NCI-H146 treated with DMSO at 0.1 percent for 48 hours (cell line): ENCODE results near the gene OSBPL5.
"Not testable (repeated sequence)": the region's sequence is repeated elsewhere in the genome, so short reads cannot be mapped to it uniquely, and the experiment has no call there.

Experiments
- DNase-seq: peaks from one replicate; lab custom pipeline; 2025; ENCODE audit not compliant: unreplicated experiment; lab: John Stamatoyannopoulos, UW

The OSBPL5 gene

DNA sequence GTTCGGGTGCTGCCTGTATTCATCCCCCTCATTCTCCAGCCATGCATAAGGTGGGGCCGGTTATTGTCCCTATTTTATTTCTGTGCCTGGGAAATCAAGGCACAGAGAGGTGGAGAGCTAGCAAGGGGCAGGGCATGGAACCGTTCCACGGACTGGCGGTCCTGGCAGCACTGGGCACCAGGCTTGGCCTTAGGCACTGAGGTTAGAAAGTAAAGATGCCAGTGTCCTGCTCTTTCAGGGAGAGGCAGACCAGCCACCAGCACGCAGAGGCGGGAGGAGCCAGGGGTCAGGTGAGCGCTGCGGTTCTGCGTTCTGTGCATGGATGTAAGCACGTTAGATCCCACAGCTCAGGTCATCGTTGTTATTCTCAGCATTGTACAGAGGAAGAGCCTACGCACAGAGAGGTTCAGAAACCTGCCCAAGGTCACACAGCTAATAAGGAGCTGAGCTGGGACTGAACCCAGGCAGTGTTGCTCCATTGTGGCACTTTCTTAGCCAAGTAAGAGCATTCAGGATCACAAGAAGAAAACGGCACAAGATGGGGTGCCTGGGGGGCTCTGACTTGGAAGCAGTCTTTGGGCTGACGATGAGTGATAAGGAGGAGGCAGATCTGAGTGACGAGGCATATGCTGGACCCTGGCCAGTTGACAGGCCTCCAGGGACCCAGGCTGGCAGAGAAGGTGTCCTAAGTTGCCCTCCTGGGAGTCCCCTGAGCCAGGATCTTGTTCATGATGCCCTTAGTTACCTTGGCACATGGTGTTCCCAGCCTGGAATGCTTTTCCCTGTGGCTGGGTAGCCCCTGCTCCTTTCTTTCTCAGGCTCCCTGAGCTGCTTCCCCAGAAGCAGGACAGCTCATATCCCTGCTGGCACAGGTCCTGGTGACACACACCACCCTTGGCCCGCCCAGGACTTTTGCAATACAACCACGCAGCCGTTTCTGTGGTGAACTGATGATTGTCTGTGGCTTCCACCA lies 41.1 kb downstream of the OSBPL5 start:
- DNase-seq, result no peak

DNA sequence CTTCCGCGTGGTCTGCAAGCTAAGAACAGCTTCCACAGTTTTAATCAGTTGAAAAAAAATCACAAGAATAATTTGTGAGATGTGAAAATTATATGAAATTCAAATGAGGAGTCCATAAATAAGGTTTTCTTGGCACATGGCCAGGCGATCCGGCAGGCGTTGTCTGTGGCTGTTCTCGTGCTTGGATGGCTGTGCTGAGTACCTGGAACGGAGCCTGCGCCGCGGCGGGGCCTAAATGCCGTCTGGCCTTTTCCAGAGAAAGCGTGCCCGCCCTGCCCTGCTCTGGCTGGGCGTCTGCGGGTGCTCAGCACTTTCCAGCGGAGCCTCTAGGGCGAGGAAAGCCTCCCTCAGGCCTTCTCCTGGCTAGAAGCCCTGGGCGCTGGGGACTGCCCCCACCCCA lies 41.8 kb downstream of the OSBPL5 start:
- DNase-seq, result no peak

DNA sequence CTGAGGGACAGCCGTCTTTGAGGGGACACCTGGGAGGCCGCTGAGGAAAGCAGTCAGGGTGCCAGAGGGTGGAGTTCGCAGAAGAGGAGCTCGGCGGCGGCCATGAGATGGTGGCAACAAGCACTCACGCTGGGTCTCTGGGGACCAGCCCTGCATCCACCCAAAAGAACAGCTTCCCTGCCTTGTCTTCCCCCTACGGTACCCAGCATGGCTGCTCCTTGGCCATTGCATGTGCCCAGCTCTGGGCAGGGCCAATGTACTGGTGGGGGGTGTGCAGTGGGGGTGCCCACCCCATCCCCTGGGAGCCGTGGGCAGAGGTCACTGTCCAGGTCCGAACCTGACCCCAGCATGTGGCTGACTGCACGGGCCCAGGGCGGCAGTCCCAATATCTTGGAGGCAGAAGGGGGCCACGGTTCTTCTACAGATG lies 42.3 kb downstream of the OSBPL5 start:
- DNase-seq, result no peak

DNA sequence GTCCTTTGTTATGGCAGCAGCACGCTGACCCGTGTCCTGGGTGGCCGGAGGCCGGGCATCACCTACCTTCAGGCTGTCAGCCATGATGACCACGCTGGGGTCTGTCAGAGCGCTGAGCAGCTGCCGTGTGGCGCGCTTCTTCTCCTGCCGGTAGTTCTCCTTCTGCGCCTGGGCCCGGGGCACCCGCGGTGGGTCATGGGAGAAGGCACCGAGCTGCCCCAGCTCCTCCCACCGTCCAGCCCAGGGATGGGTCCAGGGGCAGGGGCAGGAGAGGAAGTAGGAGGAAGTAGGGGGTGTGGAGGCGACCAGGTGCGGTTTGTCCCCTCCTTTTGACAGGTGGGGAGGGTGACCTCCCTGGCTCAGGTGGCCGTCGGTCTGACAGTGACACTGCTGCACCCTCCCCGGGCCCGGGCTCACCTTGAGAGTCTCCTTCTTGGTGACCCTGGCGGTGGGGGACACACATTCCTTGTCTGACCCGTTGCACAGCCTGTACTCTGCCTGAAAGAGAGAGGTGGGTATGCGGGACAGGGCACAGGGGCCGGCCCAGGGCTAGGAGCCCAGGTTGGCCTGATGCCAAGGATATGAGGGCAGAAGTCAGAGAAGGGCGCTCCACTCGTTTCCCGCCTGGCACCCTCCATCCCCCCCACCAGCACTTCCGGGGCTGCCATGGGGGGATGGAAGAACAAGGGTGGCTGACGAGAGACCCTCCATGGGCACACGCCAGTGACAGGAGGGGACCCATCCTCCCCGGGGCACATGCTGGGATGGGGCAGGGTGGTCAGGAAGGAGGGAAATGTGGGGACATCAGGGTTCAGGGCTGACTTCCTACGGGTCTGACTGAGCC lies 43.0 kb downstream of the OSBPL5 start:
- no peak for DNase-seq

DNA sequence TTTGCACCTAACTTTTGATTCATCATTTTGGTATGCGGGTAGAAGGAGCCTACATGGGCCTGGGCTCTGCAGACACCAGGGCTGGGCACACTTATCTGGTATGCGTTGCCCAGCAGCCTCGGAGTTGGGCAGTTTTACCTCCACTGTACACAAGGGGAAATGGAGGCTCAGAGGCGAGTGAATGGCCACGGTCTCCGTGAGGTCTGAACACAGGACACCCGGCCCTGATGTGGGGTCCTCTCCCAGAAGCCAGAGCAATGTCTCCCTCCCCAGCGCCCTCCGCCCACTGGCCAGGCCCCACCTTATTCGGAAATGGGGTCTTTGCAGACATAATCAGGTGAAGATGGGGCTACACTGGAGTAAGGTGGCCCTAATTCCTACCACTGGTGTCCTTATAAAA lies 43.7 kb downstream of the OSBPL5 start:
- DNase-seq, result no peak

DNA sequence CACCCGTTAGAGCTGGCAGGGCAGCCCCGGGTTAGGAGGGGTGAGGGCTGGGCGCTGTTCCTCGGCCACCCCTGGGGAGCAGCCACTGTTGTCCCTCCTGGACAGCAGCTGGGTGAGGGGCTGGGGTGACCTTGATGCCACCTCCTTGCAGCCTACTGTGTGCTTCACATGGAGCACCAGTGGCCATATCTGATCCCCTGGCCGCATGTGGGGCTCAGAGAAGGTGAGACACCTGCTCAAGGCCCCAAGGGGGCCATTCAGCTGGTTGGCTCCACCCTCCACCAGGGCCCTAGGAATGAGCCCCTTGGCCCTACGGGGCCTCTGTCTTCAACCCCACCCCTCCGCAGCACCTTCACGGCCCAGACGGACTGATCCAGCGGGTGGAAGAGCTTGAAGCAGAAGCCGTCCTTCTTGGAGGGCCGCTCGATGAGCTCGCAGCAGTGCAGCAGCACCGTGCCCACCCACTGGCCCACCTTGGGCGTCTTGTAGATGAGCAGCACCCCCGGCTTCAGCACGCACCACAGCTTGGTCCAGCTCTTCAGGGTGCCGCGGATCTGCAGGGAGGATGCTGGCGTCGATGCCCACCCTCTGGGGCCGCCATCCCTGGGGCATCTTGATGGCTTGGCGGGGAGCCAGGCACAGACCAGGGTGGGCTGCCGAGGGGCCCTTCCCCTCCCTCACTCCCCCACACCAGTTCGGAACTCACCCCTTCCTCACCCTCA lies 44.9 kb downstream of the OSBPL5 start:
- DNase-seq, result no peak

DNA sequence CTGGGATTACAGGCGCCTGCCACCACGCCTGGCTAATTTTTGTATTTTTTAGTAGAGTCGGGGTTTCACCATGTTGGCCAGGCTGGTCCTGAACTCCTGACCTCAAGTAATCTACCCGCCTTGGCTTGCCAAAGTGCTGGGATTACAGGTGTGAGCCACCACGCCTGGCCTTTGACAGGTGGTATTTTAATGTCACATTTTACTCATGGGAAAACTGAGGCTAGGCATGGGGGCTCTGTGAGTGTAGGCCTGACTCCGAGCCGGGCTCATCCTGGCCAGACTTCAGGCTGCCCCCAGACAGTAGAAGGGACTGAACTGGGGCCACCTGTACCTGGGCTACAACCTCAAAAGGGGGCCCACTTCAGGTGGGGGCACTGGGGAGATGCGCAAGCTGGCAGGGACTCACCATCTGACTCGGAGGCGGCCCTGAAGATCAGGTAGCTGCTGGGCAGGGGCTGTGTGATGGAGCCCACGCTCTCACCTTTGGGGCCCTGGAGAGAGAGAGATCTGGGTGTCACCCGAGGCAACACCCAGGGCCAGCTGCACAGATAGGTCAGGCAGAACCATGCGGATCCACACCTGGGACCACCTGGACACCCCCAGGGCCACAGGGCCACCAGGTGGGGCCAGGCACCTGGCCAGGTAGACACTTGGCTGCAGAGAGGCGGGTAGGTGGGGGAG lies 45.8 kb downstream of the OSBPL5 start:
- no peak for DNase-seq

DNA sequence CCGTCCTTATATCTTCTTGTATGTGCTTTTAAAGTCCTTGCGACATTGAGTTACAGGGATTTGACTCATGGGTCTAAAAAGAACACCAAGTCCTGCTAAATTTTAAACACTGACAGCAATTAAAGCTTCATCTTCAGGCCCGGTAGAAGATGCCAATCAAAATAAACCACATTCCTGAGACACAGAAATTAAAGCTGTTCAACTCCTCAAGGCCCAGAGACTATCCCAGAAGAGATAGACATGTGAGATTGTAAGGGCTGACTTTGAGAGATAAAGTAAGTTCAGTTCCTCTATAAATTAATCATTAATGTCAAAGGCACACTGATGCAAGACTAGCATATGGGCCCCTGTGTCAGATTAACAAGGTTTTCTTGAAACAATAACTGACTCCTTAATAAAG lies 49.8 kb downstream of the OSBPL5 start:
- DNase-seq, result no peak

DNA sequence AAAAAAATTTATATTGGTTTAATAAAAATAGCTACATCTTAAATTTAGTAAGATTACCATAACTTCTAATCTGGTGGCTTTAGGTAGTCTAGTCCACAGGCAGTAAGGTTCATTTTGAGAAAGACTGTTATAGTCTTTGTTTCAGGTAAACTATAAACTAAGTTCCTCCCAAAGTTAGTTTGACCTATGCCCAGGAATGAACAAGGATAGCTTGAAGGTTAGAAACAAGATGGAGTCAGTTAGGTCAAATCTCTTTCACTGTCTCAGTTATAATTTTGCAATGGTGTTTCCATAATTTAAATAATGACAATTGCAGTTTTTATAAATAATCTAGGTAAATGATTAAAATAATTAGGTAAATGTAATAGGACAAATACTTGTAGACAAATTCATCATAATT lies 51.4 kb downstream of the OSBPL5 start:
- DNase-seq, result not testable (repeated sequence)

DNA sequence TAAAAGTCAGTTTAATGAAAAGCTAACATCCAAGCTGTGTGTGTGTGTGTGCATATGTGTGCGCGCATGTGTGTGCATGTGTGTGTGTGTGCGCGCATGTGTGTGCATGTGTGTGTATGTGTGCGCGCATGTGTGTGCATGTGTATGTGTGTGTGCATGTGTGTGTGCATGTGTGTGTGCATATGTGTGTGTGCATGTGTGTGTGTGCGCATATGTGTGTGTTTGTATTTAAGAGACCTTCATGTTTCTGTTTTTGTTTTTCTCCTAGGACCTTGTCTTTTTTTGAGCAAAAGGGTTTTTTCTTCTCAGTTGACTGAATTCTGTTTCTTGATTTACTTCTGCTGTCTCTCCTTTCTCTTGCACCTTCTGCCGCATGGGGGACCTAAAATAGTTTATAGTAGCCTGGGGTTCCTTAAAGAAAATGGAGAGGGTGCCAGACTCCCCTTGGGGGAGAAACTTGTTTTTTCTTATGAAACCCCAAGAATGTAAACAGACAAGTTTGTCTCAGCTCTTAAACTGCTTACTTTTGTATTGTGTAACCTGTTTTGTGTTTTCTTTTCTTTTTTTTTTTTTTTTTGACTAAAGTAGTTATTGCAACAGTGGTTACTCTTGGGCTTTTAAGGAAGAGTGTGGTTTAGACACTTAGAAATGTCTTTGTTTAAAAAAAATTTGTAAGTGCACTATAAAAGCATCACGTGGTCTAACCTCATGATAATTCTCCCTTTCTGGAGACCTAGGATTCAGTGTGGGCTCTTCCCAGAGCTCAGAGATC lies 53.0 kb downstream of the OSBPL5 start:
- no peak for DNase-seq

DNA sequence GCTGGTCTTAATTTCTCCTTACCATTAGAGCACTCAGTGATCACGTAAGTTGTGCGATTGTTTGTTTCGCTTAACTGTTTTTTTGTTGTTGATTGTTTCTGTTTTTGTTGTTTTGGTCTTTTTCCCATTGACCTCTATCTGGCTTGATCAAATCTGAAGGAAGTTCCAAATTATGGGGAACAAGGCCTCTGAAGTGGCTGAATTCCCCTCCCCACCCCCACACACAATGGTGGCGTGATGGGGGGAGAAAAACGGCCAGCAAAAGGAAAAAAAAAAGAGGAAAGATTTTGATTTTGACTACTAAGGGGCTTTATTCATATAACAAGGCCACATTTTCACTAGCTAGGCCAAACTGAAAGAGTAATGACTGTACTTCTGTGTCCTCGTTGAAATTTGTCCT lies 53.6 kb downstream of the OSBPL5 start:
- DNase-seq, result no peak

DNA sequence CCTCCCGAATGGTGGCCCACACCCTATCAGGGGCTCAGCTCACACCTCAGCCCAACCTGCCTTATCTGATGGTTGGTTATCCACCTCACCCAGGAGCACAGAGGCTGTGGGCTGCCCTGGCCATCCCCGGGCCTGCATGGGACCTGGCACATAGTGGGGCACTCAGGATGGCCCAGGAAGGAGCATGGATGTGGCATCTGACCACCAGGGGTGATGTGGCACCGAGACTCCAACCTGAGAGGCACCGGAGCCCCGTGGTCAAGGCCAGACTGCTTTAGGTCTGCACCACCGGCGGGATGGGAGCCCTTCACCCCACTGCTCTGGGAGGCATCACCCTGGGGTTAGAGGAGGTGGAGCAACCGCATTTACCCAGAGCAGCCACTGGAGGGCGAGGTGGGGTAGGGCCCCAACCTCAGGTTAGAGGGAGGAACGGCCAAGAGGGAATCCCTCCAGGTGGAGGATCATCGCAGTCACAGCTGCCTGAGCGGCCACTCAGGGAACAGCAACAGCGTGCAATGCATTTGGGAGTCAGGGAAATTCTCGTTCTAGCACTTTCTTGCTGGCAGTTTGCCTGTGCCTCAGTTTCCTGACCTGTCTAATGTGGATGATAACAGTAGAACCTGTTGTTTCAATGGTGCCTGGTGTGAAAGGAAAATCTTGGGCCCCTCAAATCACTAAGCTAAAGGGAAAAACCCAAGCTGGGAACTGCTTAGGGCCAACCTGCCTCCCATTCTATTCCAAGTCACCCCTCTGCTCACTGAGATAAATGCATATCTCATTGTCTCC lies 55.0 kb downstream of the OSBPL5 start:
- no peak for DNase-seq

DNA sequence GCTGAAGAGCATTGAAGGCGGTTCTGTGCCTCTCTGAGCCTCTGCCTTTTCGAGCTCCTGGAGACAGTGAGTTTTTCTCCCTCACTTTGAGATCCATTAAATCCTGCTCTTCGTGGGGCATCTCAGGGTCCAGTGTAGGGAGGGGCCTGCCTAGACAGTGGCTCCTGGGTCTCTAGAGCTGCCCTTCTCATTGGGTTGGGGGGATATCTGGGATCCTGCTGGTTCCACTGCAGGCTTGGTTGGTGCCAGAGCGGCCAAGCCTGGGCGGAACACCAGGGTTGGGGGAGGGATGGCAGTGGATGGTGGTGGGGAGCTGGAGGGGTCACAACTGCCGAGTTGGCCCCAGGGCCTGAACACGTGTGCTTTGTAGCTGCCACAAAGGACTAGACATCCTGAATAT lies 55.7 kb downstream of the OSBPL5 start:
- DNase-seq, result no peak

DNA sequence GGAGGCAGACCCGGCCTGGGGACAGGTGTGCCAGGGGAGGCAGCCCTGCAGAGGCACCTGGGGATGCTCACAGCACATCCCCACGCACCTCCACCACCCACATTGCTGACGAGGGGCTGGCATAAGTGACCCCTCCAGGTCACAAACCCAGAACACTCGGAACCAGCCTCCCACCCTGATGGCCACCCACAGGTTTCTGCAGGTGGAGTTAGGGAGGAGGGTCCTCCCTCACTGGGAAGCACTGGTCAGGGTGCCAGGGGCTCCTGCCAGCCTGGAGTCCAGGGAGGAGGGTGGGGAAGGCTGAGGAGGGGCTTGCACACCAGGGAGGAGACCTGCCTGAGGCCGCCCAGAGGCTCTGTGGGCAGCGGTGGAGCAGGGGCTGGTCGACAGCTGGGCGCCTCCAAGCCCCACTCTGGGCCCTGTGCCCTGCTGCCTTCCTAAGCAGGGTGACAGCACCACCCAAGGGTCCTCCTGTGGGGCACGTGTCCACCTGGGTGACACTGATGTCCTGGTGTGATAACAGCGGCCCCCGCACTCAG lies 56.9 kb downstream of the OSBPL5 start:
- no peak for DNase-seq

DNA sequence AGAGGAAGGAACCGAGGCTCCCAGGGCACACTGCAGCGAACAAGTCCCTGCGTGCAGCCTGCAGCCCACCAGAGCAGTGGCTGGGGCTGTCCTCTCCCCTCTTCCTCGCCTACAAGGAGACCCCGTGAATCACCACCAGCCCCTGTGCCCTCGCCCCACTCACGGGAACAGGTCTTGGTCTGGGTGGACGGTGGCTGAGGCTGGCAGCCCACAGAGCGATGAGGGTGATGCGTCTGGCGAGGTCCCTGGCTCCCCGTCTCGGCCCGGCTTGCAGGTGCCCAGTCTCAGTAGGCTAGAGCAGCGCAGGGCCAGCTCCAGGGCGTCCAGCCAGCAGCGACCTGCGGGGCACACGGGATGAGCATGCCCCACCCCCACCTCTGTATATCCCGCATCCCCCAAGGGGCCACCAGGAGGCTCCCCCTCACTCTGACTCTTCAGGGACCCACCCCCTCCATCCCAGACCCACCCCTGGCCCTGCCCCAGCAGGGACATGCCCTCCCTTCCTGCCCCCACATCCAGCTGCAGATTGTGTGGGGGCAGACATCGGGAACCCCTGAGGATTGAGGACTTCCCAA lies 57.4 kb downstream of the OSBPL5 start:
- no peak for DNase-seq

DNA sequence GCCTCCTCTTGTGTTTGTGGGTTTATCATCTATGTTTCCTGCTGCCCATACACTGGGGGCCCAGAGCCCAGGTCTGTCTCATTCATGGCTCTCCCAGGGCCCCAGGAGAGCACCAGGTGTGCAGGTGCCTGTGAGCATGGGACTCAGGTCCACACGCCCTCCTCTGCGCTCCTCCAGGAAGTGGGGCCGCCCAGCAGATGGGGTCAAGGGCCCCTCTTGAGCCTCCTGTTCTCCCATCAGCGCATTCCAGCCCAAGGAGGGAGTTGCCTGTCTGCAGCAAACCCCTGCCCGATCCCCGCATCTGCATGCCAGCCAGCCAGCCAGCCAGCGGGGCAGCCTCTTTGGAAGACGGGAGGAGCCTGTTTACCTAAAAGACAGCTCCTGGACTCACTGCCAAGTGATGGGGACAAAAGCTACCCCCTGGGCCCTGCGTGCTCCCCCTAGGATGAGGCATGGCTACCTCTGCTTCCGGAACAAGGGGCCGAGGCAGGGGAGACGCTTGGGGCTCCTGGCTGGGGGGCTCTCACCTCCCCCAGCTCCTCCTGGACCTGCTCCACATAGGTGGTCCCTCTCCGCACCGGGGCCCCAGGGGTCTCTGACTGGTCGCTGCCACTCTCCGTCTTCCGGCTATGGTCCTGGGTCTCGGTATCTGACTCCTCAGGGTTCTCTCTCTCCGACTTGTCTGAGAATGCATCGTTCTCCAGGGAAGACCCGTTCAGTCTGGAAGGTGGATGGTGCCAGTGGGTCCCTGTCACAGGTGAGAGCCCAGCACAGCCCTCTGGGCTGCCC lies 58.2 kb downstream of the OSBPL5 start:
- no peak for DNase-seq

DNA sequence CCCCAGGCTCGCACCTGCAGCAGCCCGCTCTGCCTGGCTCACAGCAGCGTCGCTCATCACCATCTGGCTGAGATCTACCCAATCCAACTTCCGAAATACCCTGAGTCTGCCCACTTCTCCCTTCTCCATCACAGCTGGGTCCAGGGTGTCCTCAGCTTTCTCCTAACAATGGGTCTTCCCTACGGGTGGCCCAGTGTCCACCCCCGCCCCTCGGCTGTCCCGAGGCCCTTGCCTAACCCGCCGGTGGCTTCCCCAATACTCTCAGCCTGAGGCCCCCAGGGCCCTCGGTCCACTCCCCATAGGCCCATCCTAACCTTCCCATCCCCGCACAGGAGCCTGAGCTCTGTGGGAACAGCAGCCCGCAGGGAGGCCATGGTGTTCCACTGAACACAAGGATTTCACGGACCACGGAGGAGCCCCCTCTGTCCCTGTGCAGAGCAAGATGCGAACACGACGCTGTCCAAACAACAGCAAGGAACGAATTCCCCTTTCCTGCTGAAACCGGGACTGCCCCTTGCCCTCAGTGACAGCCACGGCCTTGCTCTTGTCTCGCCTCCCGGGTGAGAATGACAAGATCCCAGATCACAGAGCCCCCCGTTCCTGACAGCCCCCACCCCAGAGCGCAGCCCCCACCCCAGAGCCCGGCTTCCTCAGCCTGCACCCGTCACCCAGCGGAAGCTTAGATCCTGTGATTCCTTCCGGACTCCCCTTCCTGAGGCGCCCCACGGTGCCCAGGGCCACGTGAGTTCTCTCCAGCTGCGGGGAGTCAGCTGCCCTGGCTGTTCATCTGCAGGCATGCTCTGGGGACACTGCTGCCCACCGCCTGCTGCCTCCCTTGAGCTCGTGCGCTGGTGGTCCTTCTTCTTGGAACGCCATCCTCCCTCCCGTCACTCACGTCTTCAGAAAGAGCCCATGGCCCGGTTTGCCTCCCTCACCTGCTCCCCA lies 59.0 kb downstream of the OSBPL5 start:
- no peak for DNase-seq
